ENCODE results near the gene CSTPP1. TPM values are rescaled to one million over a fixed set of nuclear protein-coding genes. Genes with fewer than 3 reads are reported as not detected.

Gene CSTPP1
- total and polyA plus RNA-seq, 2 of the 8 experiments (the other 6 are each of a cell fraction or from before 2014, with no cell fraction given), result 24.2 to 28.7 TPM

DNA sequence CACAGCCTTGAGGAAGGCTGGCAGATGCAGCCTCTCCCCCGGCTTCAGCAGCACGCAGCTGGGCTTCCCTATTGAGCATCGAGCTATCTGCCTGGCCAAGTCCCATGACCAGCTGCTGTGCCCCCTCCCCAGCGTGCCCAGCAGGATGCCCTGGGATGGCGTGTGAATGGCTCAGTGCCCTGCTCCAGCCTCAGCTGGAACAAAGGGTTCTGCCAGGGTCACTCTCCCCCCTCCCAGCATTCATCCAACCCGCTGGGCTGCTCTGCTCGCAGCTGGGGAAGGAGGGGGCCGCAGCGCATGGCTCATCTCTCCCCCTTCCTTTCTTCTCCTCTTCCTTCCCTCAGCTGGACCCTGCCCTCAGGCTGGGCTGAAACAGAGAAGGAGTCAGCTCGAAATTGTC, 32.7 kb upstream of the CSTPP1 start:
- Histone ChIP-seq H3K79me2 (ENCODE audit: control insufficient read depth in 1 of 2, insufficient read depth in 2 of 2, low read length in 2 of 2) (0 out of 4 replicates have a peak, but pooled peaks cover 0 to 2% of the 10 kb centered on the region in 2 experiments), H3K18ac (ENCODE audit: extremely low read depth, low read length) (no peak overlapping the region), H4K20me1 (replicated peaks in 1 of 2; ENCODE audit: control insufficient read depth in 1 of 2, insufficient read depth in 2 of 2, low read length in 2 of 2) (no peaks in the 10 kb centered on the region), H3K4me2 (ENCODE audit: insufficient read depth in 1 of 2, low read depth in 2 of 2, low read length in 2 of 2) (peak overlapping the region in 1 of 2 experiments; percentile 12; a peak in 1 of 4 replicates), H4K5ac (ENCODE audit: insufficient read length, low read depth, low read length) (no peak overlapping the region), H2BK12ac (ENCODE audit: low read depth, low read length) (peak overlapping the region; percentile 44; the same call in 1 of the 2 replicates), H3K79me1 (ENCODE audit: low read depth, low read length) (peaks cover 6% of the 10 kb centered on the region), H3K27ac (ENCODE audit: low read depth, low read length) (no peak overlapping the region), H2BK120ac (replicated peaks; ENCODE audit: low read depth, low read length) (no peak overlapping the region), H3K9ac (replicated peaks in 1 of 4; ENCODE audit: extremely low read depth in 1 of 4, low read depth in 3 of 4, low read length in 3 of 4) (no peak overlapping the region; a peak in 1 of 7 replicates), H4K8ac (ENCODE audit: extremely low read depth, insufficient read depth, low read length) (no peak overlapping the region), H3K9me3 (ENCODE audit: insufficient read depth in 2 of 2, low read depth in 1 of 2, low read length in 1 of 2) (peaks cover 0 to under 1% of the 10 kb centered on the region in 2 experiments; a peak in 1 of 4 replicates), H2AFZ (ENCODE audit: low read length) (no peak overlapping the region), H2BK15ac (ENCODE audit: low read length) (no peak overlapping the region), H3K56ac (replicated peaks; ENCODE audit: insufficient read length, low read depth, low read length) (no peak overlapping the region), H3K23ac (ENCODE audit: insufficient read length) (no peak overlapping the region), H3K14ac (ENCODE audit: insufficient read length) (no peak overlapping the region), H2BK20ac (ENCODE audit: low read length) (no peak overlapping the region), H3K4me3 (ENCODE audit: extremely low read depth in 1 of 4, insufficient read depth in 2 of 4, low read depth in 3 of 4, low read length in 4 of 4) (no peak overlapping the region), H4K91ac (replicated peaks; ENCODE audit: insufficient read length, low read length) (peak overlapping the region; percentile 9), H3K4ac (replicated peaks; ENCODE audit: insufficient read length, low read depth, low read length) (no peak overlapping the region), H2AK5ac (ENCODE audit: low read depth, low read length) (0 out of 2 replicates have a peak overlapping the region, but pooled peaks have one; percentile 16), H3K36me3 (ENCODE audit: control insufficient read depth in 2 of 4, insufficient read depth in 4 of 4, low read length in 3 of 4) (peaks cover 0 to 5% (median 3%) of the 10 kb centered on the region in 4 experiments; a peak in 4 of 8 replicates), H3K4me1 (replicated peaks in 1 of 4; ENCODE audit: control insufficient read depth in 3 of 4, insufficient read depth in 4 of 4, low read length in 3 of 4) (peaks cover 13 to 25% (median 17%) of the 10 kb centered on the region in 4 experiments), H3K27me3 (replicated peaks in 1 of 4; ENCODE audit: control insufficient read depth in 3 of 4, extremely low read depth in 1 of 4, insufficient read depth in 3 of 4, low read length in 3 of 4) (no peaks in the 10 kb centered on the region), H3K23me2 (ENCODE audit: low read depth, low read length) (no peaks in the 10 kb centered on the region), H2BK5ac (ENCODE audit: low read depth, low read length) (0 out of 2 replicates have a peak overlapping the region, but pooled peaks have one; percentile 16)
- no peak for FAIRE-seq
- DNase-seq (ENCODE audit: low read depth in 1 of 2, low spot score in 2 of 2), result no peak
- TF ChIP-seq, protein P1, sequence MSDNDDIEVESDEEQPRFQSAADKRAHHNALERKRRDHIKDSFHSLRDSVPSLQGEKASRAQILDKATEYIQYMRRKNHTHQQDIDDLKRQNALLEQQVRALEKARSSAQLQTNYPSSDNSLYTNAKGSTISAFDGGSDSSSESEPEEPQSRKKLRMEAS (IDR thresholded peaks at IDR 0.05), result peak; percentile 40; the same call in 1 of the 2 replicates
- TF ChIP-seq TBP (IDR thresholded peaks at IDR 0.05; ENCODE audit: low read depth, low read length) (no peak; the same call in 1 of the 2 replicates), TEAD4 (IDR thresholded peaks at IDR 0.05; ENCODE audit: low read depth, low read length) (0 out of 2 replicates have a peak, but pooled peaks have one; percentile 7), POLR2AphosphoS5 (IDR thresholded peaks at IDR 0.05; ENCODE audit: low read depth, low read length) (no peak), ATF2 (IDR thresholded peaks at IDR 0.05; ENCODE audit: low read length) (no peak)
- ChIA-PET POLR2A (ENCODE audit: partially characterized antibody) (interaction anchor here (2.6 kb wide), 1 partner anchor 9 kb away, joined by 20 read pairs; no protein-coding TSS in a partner anchor), CTCF (ENCODE audit: partially characterized antibody) (interaction anchor here (0.6 to 7.5 kb wide), 6 partner anchors 9 to 249 kb away, joined by 3 to 44 read pairs (median 4); no protein-coding TSS in a partner anchor)
- WGBS, 2 experiments (ENCODE audit: extremely low coverage in 1 of 2, insufficient coverage in 1 of 2, insufficient read length in 1 of 2, insufficient replicate concordance in 2 of 2, low coverage in 1 of 2, low lambda C conversion rate in 2 of 2, missing lambda C conversion rate in 1 of 2), result 70% methylated on average over 8 of the region's 10 CpGs; no CpG with 5 or more reads in 1 of the 2 experiments
